SJCRH30 (cell line): ENCODE results near the gene SFTA2. TPM values are rescaled to one million over a fixed set of nuclear protein-coding genes. Genes with fewer than 3 reads are reported as not detected.
"Not testable (repeated sequence)": the region's sequence is repeated elsewhere in the genome, so short reads cannot be mapped to it uniquely, and the experiment has no call there.

Source experiments
- DNase-seq, 2 experiments: peaks; one replicate each; pipeline ENCODE4 v3.0.0-alpha.2; 2015 to 2020
- H3K27ac ChIP-seq: fragments of 250-450 bp; sonication (Bioruptor Pico); 2 replicates; pipeline ENCODE4 v1.5.1; 2020; ENCODE audit warnings: mild to moderate bottlenecking, moderate library complexity
- H3K27me3 ChIP-seq: fragments of 250-450 bp; sonication (Bioruptor Pico); 2 replicates; pipeline ENCODE4 v1.5.1; 2020; ENCODE audit warnings: mild to moderate bottlenecking, moderate library complexity
- H3K36me3 ChIP-seq: fragments of 250-450 bp; sonication (Bioruptor Pico); 2 replicates; pipeline ENCODE4 v1.5.1; 2020; ENCODE audit warnings: mild to moderate bottlenecking, moderate library complexity
- H3K4me1 ChIP-seq: fragments of 250-450 bp; sonication (Bioruptor Pico); 2 replicates; pipeline ENCODE4 v1.5.1; 2020; ENCODE audit warnings: mild to moderate bottlenecking, moderate library complexity
- H3K4me3 ChIP-seq: fragments of 250-450 bp; sonication (Bioruptor Pico); 2 replicates; pipeline ENCODE4 v1.5.1; 2020; ENCODE audit warnings: mild to moderate bottlenecking, moderate library complexity
- H3K9me3 ChIP-seq: fragments of 250-450 bp; sonication (Bioruptor Pico); replicated peaks from 2 replicates; pipeline ENCODE4 v1.5.1; 2020; ENCODE audit warnings: mild to moderate bottlenecking, moderate library complexity
- total RNA-seq: library from RNA; depleted of rRNA; stranded (reverse); fragments of >200 nt; shearing (Covaris generic); gene quantifications from 2 replicates; pipeline ENCODE4 v1.2.3, GENCODE V29; 2014

SFTA2 gene
- total RNA-seq, 1 experiment from 2014 or later = not detected

GRCh38 chr6:30931272-30931671, 698 bp downstream of the SFTA2 start:
- no peak for DNase-seq
- H3K4me3 ChIP-seq = no peak overlapping the region
- H3K4me1 ChIP-seq = no peaks in the 10 kb centered on the region
- no peak overlapping the region for H3K27ac ChIP-seq
- H3K9me3 ChIP-seq = no peaks in the 10 kb centered on the region
- H3K36me3 ChIP-seq = peaks cover 4% of the 10 kb centered on the region
- no peaks in the 10 kb centered on the region for H3K27me3 ChIP-seq

- no peaks in the 10 kb centered on the region for H3K4me1 ChIP-seq
- H3K4me3 ChIP-seq = no peak overlapping the region
- H3K27ac ChIP-seq = no peak overlapping the region
- no peak for DNase-seq
- H3K36me3 ChIP-seq = peaks cover 12% of the 10 kb centered on the region
- no peaks in the 10 kb centered on the region for H3K9me3 ChIP-seq
- H3K27me3 ChIP-seq = no peaks in the 10 kb centered on the region
Observed at GRCh38 chr6:30930506-30930905, 1.5 kb downstream of the SFTA2 start.

GRCh38 chr6:30928677-30929076, 3.3 kb downstream of the SFTA2 start:
- Histone ChIP-seq H3K4me1 (no peaks in the 10 kb centered on the region), H3K9me3 (no peaks in the 10 kb centered on the region), H3K27ac (no peak overlapping the region), H3K4me3 (no peak overlapping the region), H3K27me3 (no peaks in the 10 kb centered on the region), H3K36me3 (peaks cover 13% of the 10 kb centered on the region)
- no peak for DNase-seq

- peaks cover 13% of the 10 kb centered on the region for H3K36me3 ChIP-seq
- not testable (repeated sequence) for H3K27me3 ChIP-seq, H3K9me3 ChIP-seq, H3K4me3 ChIP-seq, H3K4me1 ChIP-seq, H3K27ac ChIP-seq, DNase-seq
Observed at GRCh38 chr6:30927080-30927479, 4.9 kb downstream of the SFTA2 start.

GRCh38 chr6:30926644-30927043, 5.3 kb downstream of the SFTA2 start:
- no peaks in the 10 kb centered on the region for H3K27me3 ChIP-seq
- H3K27ac ChIP-seq = no peak overlapping the region
- no peak overlapping the region for H3K4me3 ChIP-seq
- no peaks in the 10 kb centered on the region for H3K9me3 ChIP-seq
- H3K36me3 ChIP-seq = peaks cover 13% of the 10 kb centered on the region
- no peak for DNase-seq
- no peaks in the 10 kb centered on the region for H3K4me1 ChIP-seq

- H3K27me3 ChIP-seq, DNase-seq, H3K27ac ChIP-seq, H3K4me3 ChIP-seq, H3K9me3 ChIP-seq, H3K4me1 ChIP-seq: not testable (repeated sequence)
- peaks cover 22% of the 10 kb centered on the region for H3K36me3 ChIP-seq
Observed at GRCh38 chr6:30924040-30924627, 7.8 kb downstream of the SFTA2 start.

- no peak overlapping the region for H3K4me3 ChIP-seq
- peaks cover 23% of the 10 kb centered on the region for H3K36me3 ChIP-seq
- no peak overlapping the region for H3K27ac ChIP-seq
- no peak for DNase-seq
- no peaks in the 10 kb centered on the region for H3K9me3 ChIP-seq
- H3K4me1 ChIP-seq = no peaks in the 10 kb centered on the region
- no peaks in the 10 kb centered on the region for H3K27me3 ChIP-seq
Observed at GRCh38 chr6:30922447-30922852, 9.5 kb downstream of the SFTA2 start.

GRCh38 chr6:30918670-30919069, 13.3 kb downstream of the SFTA2 start:
- H3K27me3 ChIP-seq = no peaks in the 10 kb centered on the region
- H3K27ac ChIP-seq = no peak overlapping the region
- peaks cover 12% of the 10 kb centered on the region for H3K36me3 ChIP-seq
- no peak overlapping the region for H3K4me3 ChIP-seq
- H3K9me3 ChIP-seq = no peaks in the 10 kb centered on the region
- H3K4me1 ChIP-seq = peaks cover 7% of the 10 kb centered on the region
- DNase-seq = no peak

- no peak for DNase-seq
- peaks cover 12% of the 10 kb centered on the region for H3K36me3 ChIP-seq
- no peaks in the 10 kb centered on the region for H3K9me3 ChIP-seq
- H3K4me3 ChIP-seq = no peak overlapping the region
- no peaks in the 10 kb centered on the region for H3K27me3 ChIP-seq
- no peak overlapping the region for H3K27ac ChIP-seq
- H3K4me1 ChIP-seq = peaks cover 7% of the 10 kb centered on the region
Observed at GRCh38 chr6:30917487-30917886, 14.5 kb downstream of the SFTA2 start.

- no peak for DNase-seq
- H3K4me1 ChIP-seq = peaks cover 7% of the 10 kb centered on the region
- no peaks in the 10 kb centered on the region for H3K9me3 ChIP-seq
- H3K27ac ChIP-seq = no peak overlapping the region
- H3K36me3 ChIP-seq = peaks cover 12% of the 10 kb centered on the region
- H3K4me3 ChIP-seq = no peak overlapping the region
- no peaks in the 10 kb centered on the region for H3K27me3 ChIP-seq
Observed at GRCh38 chr6:30917041-30917440, 14.9 kb downstream of the SFTA2 start.

- Histone ChIP-seq H3K27me3 (no peaks in the 10 kb centered on the region), H3K36me3 (peaks cover 8% of the 10 kb centered on the region), H3K27ac (no peak overlapping the region), H3K4me3 (no peak overlapping the region), H3K9me3 (no peaks in the 10 kb centered on the region), H3K4me1 (peaks cover 7% of the 10 kb centered on the region)
- peak; percentile 36 to 72 for DNase-seq
Observed at GRCh38 chr6:30915591-30915946, 16.4 kb downstream of the SFTA2 start.

- H3K27me3 ChIP-seq = no peaks in the 10 kb centered on the region
- peak overlapping the region; percentile 76 for H3K27ac ChIP-seq
- H3K9me3 ChIP-seq = no peaks in the 10 kb centered on the region
- H3K4me3 ChIP-seq = peak overlapping the region; percentile 64
- DNase-seq = peak in 1 of 2 experiments; percentile 7
- H3K36me3 ChIP-seq = peaks cover 3% of the 10 kb centered on the region
- peaks cover 7% of the 10 kb centered on the region for H3K4me1 ChIP-seq
Observed at GRCh38 chr6:30914854-30915590, 16.9 kb downstream of the SFTA2 start.

- no peaks in the 10 kb centered on the region for H3K9me3 ChIP-seq
- H3K36me3 ChIP-seq = peaks cover 3% of the 10 kb centered on the region
- DNase-seq = peak; percentile 85 to 91
Observed at GRCh38 chr6:30914076-30914853, 17.7 kb downstream of the SFTA2 start, which contains the start of gene VARS2. Gene VARS2 (plus strand): TSS chr6:30914238. CDS start chr6:30914837, 599 bp downstream.

GRCh38 chr6:30913721-30914075, 18.3 kb downstream of the SFTA2 start:
- H3K36me3 ChIP-seq = peaks cover 3% of the 10 kb centered on the region
- H3K9me3 ChIP-seq = no peaks in the 10 kb centered on the region
- H3K27ac ChIP-seq = no peak overlapping the region
- H3K4me3 ChIP-seq = no peak overlapping the region
- no peak for DNase-seq
- H3K4me1 ChIP-seq = peaks cover 7% of the 10 kb centered on the region
- no peaks in the 10 kb centered on the region for H3K27me3 ChIP-seq

More at GRCh38 chr6:30914076-30914853, 17.7 kb downstream of the SFTA2 start, which contains the start of gene VARS2:
- Histone ChIP-seq H3K27me3 (no peaks in the 10 kb centered on the region), H3K27ac (peak within 1 kb of the TSS; percentile 76), H3K4me3 (peak within 1 kb of the TSS; percentile 64), H3K4me1 (peaks cover 7% of the 10 kb centered on the region)
